Hepatocyte (in vitro differentiated cells): ENCODE measurements around the gene PDE8B. TPM values are rescaled to one million over a fixed set of nuclear protein-coding genes. Genes with fewer than 3 reads are reported as not detected.

Source experiments
- DNase-seq: peaks from one replicate; pipeline ENCODE4 v3.0.0-alpha.2; 2016; ENCODE audit warnings: low spot score
- H2AFZ ChIP-seq: fragments of 200-600 bp; sonication (generic); 2 replicates; pipeline ENCODE4 v1.6.0; 2016; ENCODE audit warnings: antibody characterized with exemption, mild to moderate bottlenecking
- H3K27ac ChIP-seq: fragments of 200-600 bp; sonication (generic); 2 replicates; pipeline ENCODE4 v1.5.1; 2016; ENCODE audit warnings: mild to moderate bottlenecking
- H3K27me3 ChIP-seq: fragments of 200-600 bp; sonication (generic); 2 replicates; pipeline ENCODE4 v1.6.1; 2016
- H3K36me3 ChIP-seq: fragments of 200-600 bp; sonication (generic); replicated peaks from 2 replicates; pipeline ENCODE4 v1.5.1; 2016; ENCODE audit warnings: low read depth; ENCODE audit not compliant: insufficient read depth
- H3K4me1 ChIP-seq: fragments of 200-600 bp; sonication (generic); 2 replicates; pipeline ENCODE4 v1.5.1; 2016; ENCODE audit warnings: mild to moderate bottlenecking, moderate library complexity; ENCODE audit not compliant: insufficient read depth
- H3K4me2 ChIP-seq: fragments of 200-600 bp; sonication (generic); 2 replicates; pipeline ENCODE4 v1.6.0; 2016
- H3K4me3 ChIP-seq: fragments of 200-600 bp; sonication (generic); 2 replicates; pipeline ENCODE4 v1.5.1; 2016; ENCODE audit warnings: mild to moderate bottlenecking
- H3K79me2 ChIP-seq: fragments of 200-600 bp; sonication (generic); 2 replicates; pipeline ENCODE4 v1.6.0; 2017; ENCODE audit warnings: mild to moderate bottlenecking
- H3K9me2 ChIP-seq: fragments of 200-600 bp; sonication (generic); replicated peaks from 2 replicates; pipeline ENCODE4 v1.6.0; 2017; ENCODE audit warnings: mild to moderate bottlenecking; ENCODE audit not compliant: insufficient read depth
- H3K9me3 ChIP-seq: fragments of 200-600 bp; sonication (generic); 2 replicates; pipeline ENCODE4 v1.5.1; 2016; ENCODE audit warnings: low read depth, mild to moderate bottlenecking
- H4K20me1 ChIP-seq: fragments of 200-600 bp; sonication (generic); 2 replicates; pipeline ENCODE4 v1.6.0; 2016; ENCODE audit warnings: mild to moderate bottlenecking; ENCODE audit not compliant: insufficient read depth, poor library complexity, severe bottlenecking
- CTCF ChIP-seq: fragments of 200-600 bp; sonication (generic); IDR thresholded peaks from 2 replicates; pipeline ENCODE4 v1.5.1; 2016; ENCODE audit warnings: antibody characterized with exemption, mild to moderate bottlenecking; ENCODE audit not compliant: poor library complexity
- EZH2 ChIP-seq: fragments of 200-600 bp; sonication (generic); IDR thresholded peaks from 2 replicates; pipeline ENCODE4 v1.6.1; 2016; ENCODE audit warnings: antibody characterized with exemption, mild to moderate bottlenecking, borderline replicate concordance
- EZH2phosphoT487 ChIP-seq: fragments of 200-600 bp; sonication (generic); IDR thresholded peaks from one replicate; pipeline ENCODE4 v1.6.1; 2018; ENCODE audit warnings: antibody characterized with exemption, mild to moderate bottlenecking, low read depth, moderate library complexity; ENCODE audit not compliant: unreplicated experiment, severe bottlenecking
- WGBS: methylation state at CpG from one replicate; pipeline ENCODE4 v1.1.6; 2016; ENCODE audit warnings: low lambda C conversion rate; ENCODE audit errors: missing lambda C conversion rate; 5-methylcytosine and 5-hydroxymethylcytosine counted together
- polyA plus RNA-seq: library from polyadenylated mRNA; unstranded; fragments of >200 nt; fragmentation: Nextera tagmentation; extraction: Ambion mirVana; gene quantifications from 2 replicates; pipeline ENCODE4 v1.2.1, GENCODE V29; 2016
- total RNA-seq: library from RNA; depleted of rRNA; stranded (reverse); fragments of >200 nt; gene quantifications from 2 replicates; pipeline ENCODE4 v1.2.3, GENCODE V29; 2014

PDE8B gene
- total and polyA plus RNA-seq, 2 experiments from 2014 or later, result 8.3 to 9.2 TPM

- H3K79me2 ChIP-seq, result no peaks in the 10 kb centered on the region
- WGBS, result 88% methylated on average over 1 of the region's 1 CpG
- DNase-seq, result no peak
Measured at GRCh38 chr5:77312413-77312812, 101.9 kb downstream of the PDE8B start.

GRCh38 chr5:77316871-77317661 lies 106.6 kb downstream of the PDE8B start:
- TF ChIP-seq CTCF, result no peak
- TF ChIP-seq EZH2, result no peak
- no peak for TF ChIP-seq EZH2phosphoT487
- no peaks in the 10 kb centered on the region for H3K27me3 ChIP-seq
- no peak overlapping the region for H3K4me2 ChIP-seq
- no peaks in the 10 kb centered on the region for H3K4me1 ChIP-seq
- no peak for DNase-seq
- no peaks in the 10 kb centered on the region for H4K20me1 ChIP-seq
- H3K9me3 ChIP-seq, result no peaks in the 10 kb centered on the region
- no peak overlapping the region for H2AFZ ChIP-seq
- H3K9me2 ChIP-seq, result no peaks in the 10 kb centered on the region
- no peak overlapping the region for H3K4me3 ChIP-seq
- WGBS, result 86% methylated on average over 1 of the region's 1 CpG
- no peaks in the 10 kb centered on the region for H3K79me2 ChIP-seq
- H3K36me3 ChIP-seq, result no peaks in the 10 kb centered on the region
- H3K27ac ChIP-seq, result no peak overlapping the region

More at GRCh38 chr5:77312413-77312812, 101.9 kb downstream of the PDE8B start:
- Histone ChIP-seq H3K4me3 (no peak overlapping the region), H3K9me2 (no peaks in the 10 kb centered on the region), H3K9me3 (no peaks in the 10 kb centered on the region), H2AFZ (no peak overlapping the region), H3K4me1 (no peaks in the 10 kb centered on the region), H3K27ac (no peak overlapping the region), H3K36me3 (no peaks in the 10 kb centered on the region), H3K27me3 (no peaks in the 10 kb centered on the region), H4K20me1 (no peaks in the 10 kb centered on the region), H3K4me2 (no peak overlapping the region)
- no peak for TF ChIP-seq CTCF
- TF ChIP-seq EZH2phosphoT487, result no peak
- TF ChIP-seq EZH2, result no peak

- TF ChIP-seq EZH2 (no peak), EZH2phosphoT487 (no peak), CTCF (no peak)
- no peak overlapping the region for H3K4me3 ChIP-seq
Measured at GRCh38 chr5:77318060-77318459, 107.6 kb downstream of the PDE8B start.

More at GRCh38 chr5:77318060-77318459, 107.6 kb downstream of the PDE8B start:
- no peaks in the 10 kb centered on the region for H3K9me3 ChIP-seq
- H3K79me2 ChIP-seq, result no peaks in the 10 kb centered on the region
- H3K4me1 ChIP-seq, result no peaks in the 10 kb centered on the region
- DNase-seq, result no peak
- no peak overlapping the region for H3K27ac ChIP-seq
- H3K9me2 ChIP-seq, result no peaks in the 10 kb centered on the region
- H3K4me2 ChIP-seq, result no peak overlapping the region
- 90% methylated on average over 2 of the region's 2 CpGs for WGBS
- H3K36me3 ChIP-seq, result no peaks in the 10 kb centered on the region
- no peaks in the 10 kb centered on the region for H3K27me3 ChIP-seq
- no peaks in the 10 kb centered on the region for H4K20me1 ChIP-seq
- H2AFZ ChIP-seq, result no peak overlapping the region
